ENCODE results near the gene ZNF789. TPM values are rescaled to one million over a fixed set of nuclear protein-coding genes. Genes with fewer than 3 reads are reported as not detected.

The ZNF789 gene
- total and polyA plus RNA-seq, 4 donors: 1.6 to 7.4 (median 4.8) TPM

DNA sequence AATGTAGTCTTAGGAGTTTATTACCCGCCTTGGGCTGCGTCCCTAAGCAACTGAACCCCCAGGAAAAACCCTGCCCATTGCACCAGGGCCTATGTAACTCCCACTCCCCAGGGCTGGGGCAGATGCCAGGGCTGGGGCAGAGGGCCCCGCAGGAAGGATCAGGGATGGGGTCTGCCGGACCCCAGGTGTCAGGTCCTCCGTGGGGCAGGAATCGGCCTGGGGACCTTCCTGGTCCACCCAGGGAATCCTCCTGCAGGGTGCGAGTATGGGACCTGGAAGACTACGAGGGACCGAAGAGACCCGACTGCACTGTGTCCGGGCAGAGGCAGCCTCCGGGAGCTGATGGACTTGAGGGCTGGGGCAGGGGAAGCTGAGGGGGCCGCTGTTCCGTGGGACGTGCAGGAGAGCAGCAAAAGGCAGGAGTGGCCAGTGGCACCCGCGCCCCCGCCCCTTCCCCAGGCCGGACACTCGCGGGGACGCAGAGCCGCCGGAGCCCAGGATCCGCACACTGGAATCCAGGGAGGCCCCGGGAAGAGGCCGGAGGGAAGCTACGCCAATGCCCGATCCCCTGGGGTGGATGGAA is 4.3 kb upstream of the ZNF789 start:
- H3K27me3 ChIP-seq (ENCODE audit: control insufficient read depth in 4 of 4, insufficient read depth in 4 of 4, low read length in 3 of 4): no peaks in the 10 kb centered on the region
- H3K36me3 ChIP-seq (ENCODE audit: control insufficient read depth in 4 of 4, insufficient read depth in 3 of 4, low read depth in 1 of 4, low read length in 3 of 4): peaks cover 0 to 4% (median 2%) of the 10 kb centered on the region in 4 donors
- no peak overlapping the region for H3K9ac ChIP-seq (ENCODE audit: low read depth in 1 of 2, low read length in 2 of 2)
- DNase-seq (ENCODE audit: low spot score): no peak
- H3K4me3 ChIP-seq (ENCODE audit: low read depth in 1 of 3, low read length in 3 of 3): no peak overlapping the region
- H3K4me1 ChIP-seq (ENCODE audit: control insufficient read depth in 4 of 4, insufficient read depth in 4 of 4, low read length in 3 of 4): peaks cover 3 to 28% (median 18%) of the 10 kb centered on the region in 4 donors
- no peak for TF ChIP-seq GABPA (IDR thresholded peaks at IDR 0.05 in 1 of 2, conservative IDR thresholded peaks at IDR 0.05 in 1 of 2)
- TF ChIP-seq, protein P1, sequence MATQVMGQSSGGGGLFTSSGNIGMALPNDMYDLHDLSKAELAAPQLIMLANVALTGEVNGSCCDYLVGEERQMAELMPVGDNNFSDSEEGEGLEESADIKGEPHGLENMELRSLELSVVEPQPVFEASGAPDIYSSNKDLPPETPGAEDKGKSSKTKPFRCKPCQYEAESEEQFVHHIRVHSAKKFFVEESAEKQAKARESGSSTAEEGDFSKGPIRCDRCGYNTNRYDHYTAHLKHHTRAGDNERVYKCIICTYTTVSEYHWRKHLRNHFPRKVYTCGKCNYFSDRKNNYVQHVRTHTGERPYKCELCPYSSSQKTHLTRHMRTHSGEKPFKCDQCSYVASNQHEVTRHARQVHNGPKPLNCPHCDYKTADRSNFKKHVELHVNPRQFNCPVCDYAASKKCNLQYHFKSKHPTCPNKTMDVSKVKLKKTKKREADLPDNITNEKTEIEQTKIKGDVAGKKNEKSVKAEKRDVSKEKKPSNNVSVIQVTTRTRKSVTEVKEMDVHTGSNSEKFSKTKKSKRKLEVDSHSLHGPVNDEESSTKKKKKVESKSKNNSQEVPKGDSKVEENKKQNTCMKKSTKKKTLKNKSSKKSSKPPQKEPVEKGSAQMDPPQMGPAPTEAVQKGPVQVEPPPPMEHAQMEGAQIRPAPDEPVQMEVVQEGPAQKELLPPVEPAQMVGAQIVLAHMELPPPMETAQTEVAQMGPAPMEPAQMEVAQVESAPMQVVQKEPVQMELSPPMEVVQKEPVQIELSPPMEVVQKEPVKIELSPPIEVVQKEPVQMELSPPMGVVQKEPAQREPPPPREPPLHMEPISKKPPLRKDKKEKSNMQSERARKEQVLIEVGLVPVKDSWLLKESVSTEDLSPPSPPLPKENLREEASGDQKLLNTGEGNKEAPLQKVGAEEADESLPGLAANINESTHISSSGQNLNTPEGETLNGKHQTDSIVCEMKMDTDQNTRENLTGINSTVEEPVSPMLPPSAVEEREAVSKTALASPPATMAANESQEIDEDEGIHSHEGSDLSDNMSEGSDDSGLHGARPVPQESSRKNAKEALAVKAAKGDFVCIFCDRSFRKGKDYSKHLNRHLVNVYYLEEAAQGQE (IDR thresholded peaks at IDR 0.05): no peak
- TF ChIP-seq, protein P2, sequence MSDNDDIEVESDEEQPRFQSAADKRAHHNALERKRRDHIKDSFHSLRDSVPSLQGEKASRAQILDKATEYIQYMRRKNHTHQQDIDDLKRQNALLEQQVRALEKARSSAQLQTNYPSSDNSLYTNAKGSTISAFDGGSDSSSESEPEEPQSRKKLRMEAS (IDR thresholded peaks at IDR 0.05): no peak
- no peak for TF ChIP-seq JUND (IDR thresholded peaks at IDR 0.05)
- TF ChIP-seq TAF1 (conservative IDR thresholded peaks at IDR 0.05): no peak
- no peak for TF ChIP-seq FOXA1 (IDR thresholded peaks at IDR 0.05)
- no peak for TF ChIP-seq NR2F2 (IDR thresholded peaks at IDR 0.05)
- no peak for TF ChIP-seq EGR1 (IDR thresholded peaks at IDR 0.05; ENCODE audit: low read depth in 2 of 2)
- WGBS: 84% methylated on average over 29 of the region's 29 CpGs
- no peaks in the 10 kb centered on the region for H3K9me3 ChIP-seq (ENCODE audit: control insufficient read depth in 4 of 4, low read length in 3 of 4)
- no peak overlapping the region for H3K27ac ChIP-seq (ENCODE audit: low read depth in 1 of 2, low read length in 2 of 2)

DNA sequence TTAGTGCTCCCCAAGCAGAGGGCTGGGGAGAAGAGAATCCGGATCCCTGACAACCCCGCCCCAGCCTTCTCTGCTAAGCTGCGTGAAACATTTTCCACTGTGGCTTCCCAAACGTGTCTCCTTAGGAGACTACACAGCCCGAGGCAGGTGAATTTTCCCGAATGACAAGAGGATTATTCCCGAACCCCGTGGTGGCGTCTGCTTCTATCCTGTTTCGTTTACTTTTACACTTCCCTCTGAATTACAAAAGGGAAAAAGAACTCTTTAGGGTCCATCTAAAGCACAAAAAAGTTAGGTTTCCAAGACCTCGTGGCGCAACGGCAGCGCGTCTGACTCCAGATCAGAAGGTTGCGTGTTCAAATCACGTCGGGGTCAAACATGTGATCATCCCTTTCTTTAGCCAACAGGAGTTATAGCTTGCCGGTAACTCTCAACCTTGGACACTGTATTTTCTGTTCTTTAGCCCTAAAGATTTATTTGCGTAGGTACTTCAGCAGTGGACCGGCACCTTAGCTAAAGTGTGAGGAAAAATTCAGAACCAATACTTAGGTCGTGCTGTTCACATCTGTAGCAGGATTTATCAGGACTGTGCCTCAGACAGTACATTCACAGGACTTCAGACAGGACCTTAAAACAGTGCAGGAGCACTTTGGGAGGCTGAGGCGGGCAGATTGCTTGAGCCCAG is 3.2 kb upstream of the ZNF789 start:
- Histone ChIP-seq H3K9ac (ENCODE audit: low read depth in 1 of 2, low read length in 2 of 2) (no peak overlapping the region), H3K4me3 (ENCODE audit: low read depth in 1 of 3, low read length in 3 of 3) (no peak overlapping the region), H3K27ac (ENCODE audit: low read depth in 1 of 2, low read length in 2 of 2) (no peak overlapping the region), H3K27me3 (ENCODE audit: control insufficient read depth in 4 of 4, insufficient read depth in 4 of 4, low read length in 3 of 4) (no peaks in the 10 kb centered on the region), H3K4me1 (ENCODE audit: control insufficient read depth in 4 of 4, insufficient read depth in 4 of 4, low read length in 3 of 4) (peaks cover 6 to 30% (median 17%) of the 10 kb centered on the region in 4 donors), H3K36me3 (ENCODE audit: control insufficient read depth in 4 of 4, insufficient read depth in 3 of 4, low read depth in 1 of 4, low read length in 3 of 4) (no peaks in the 10 kb centered on the region), H3K9me3 (ENCODE audit: control insufficient read depth in 4 of 4, low read length in 3 of 4) (no peaks in the 10 kb centered on the region)
- WGBS: 42% methylated on average over 23 of the region's 23 CpGs
- no peak for DNase-seq (ENCODE audit: low spot score)
- no peak for TF ChIP-seq JUND (IDR thresholded peaks at IDR 0.05)
- no peak for TF ChIP-seq SP1 (IDR thresholded peaks at IDR 0.05)
- TF ChIP-seq YY1 (IDR thresholded peaks at IDR 0.05): no peak
- no peak for TF ChIP-seq GABPA (IDR thresholded peaks at IDR 0.05 in 1 of 2, conservative IDR thresholded peaks at IDR 0.05 in 1 of 2)
- TF ChIP-seq FOXA1 (IDR thresholded peaks at IDR 0.05): no peak
- no peak for TF ChIP-seq HNF4G (IDR thresholded peaks at IDR 0.05)
- TF ChIP-seq, protein P2 (IDR thresholded peaks at IDR 0.05): no peak
- TF ChIP-seq, protein P3, sequence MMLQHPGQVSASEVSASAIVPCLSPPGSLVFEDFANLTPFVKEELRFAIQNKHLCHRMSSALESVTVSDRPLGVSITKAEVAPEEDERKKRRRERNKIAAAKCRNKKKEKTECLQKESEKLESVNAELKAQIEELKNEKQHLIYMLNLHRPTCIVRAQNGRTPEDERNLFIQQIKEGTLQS (IDR thresholded peaks at IDR 0.05): no peak
- no peak for TF ChIP-seq FOXA2 (IDR thresholded peaks at IDR 0.05)
- no peak for TF ChIP-seq RXRA (IDR thresholded peaks at IDR 0.05)
- no peak for TF ChIP-seq NR2F2 (IDR thresholded peaks at IDR 0.05)
- TF ChIP-seq, protein P4, sequence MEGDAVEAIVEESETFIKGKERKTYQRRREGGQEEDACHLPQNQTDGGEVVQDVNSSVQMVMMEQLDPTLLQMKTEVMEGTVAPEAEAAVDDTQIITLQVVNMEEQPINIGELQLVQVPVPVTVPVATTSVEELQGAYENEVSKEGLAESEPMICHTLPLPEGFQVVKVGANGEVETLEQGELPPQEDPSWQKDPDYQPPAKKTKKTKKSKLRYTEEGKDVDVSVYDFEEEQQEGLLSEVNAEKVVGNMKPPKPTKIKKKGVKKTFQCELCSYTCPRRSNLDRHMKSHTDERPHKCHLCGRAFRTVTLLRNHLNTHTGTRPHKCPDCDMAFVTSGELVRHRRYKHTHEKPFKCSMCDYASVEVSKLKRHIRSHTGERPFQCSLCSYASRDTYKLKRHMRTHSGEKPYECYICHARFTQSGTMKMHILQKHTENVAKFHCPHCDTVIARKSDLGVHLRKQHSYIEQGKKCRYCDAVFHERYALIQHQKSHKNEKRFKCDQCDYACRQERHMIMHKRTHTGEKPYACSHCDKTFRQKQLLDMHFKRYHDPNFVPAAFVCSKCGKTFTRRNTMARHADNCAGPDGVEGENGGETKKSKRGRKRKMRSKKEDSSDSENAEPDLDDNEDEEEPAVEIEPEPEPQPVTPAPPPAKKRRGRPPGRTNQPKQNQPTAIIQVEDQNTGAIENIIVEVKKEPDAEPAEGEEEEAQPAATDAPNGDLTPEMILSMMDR (IDR thresholded peaks at IDR 0.05; ENCODE audit: low read depth, low read length, missing input control): no peak
- TF ChIP-seq, protein P1 (IDR thresholded peaks at IDR 0.05): no peak
- no peak for TF ChIP-seq HNF4A (conservative IDR thresholded peaks at IDR 0.05)
- TF ChIP-seq, protein P5, sequence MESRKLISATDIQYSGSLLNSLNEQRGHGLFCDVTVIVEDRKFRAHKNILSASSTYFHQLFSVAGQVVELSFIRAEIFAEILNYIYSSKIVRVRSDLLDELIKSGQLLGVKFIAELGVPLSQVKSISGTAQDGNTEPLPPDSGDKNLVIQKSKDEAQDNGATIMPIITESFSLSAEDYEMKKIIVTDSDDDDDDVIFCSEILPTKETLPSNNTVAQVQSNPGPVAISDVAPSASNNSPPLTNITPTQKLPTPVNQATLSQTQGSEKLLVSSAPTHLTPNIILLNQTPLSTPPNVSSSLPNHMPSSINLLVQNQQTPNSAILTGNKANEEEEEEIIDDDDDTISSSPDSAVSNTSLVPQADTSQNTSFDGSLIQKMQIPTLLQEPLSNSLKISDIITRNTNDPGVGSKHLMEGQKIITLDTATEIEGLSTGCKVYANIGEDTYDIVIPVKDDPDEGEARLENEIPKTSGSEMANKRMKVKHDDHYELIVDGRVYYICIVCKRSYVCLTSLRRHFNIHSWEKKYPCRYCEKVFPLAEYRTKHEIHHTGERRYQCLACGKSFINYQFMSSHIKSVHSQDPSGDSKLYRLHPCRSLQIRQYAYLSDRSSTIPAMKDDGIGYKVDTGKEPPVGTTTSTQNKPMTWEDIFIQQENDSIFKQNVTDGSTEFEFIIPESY (IDR thresholded peaks at IDR 0.05): no peak

Measured in liver (tissue), 9 donors.